ENCODE data around the gene THAP7.

DNA sequence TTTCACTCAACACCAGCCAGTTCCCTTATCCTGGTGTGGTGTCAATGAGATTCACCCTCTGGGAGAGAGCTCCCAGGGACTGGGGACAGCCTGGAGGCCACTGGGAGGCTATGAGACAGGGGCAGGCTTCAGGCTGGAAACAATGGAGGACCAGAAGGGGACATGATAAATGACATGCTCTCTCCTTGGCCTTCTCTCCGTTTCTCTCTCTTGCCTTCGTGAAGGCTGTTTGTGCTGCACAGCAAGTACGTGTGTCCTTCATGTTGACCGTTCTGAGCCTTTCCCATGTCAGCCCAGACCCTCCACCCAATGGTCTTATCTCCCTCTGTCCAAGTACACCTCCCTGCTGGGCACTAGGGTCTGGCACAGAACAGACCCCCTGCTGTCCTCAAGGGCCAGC lies 21.4 kb downstream of the THAP7 start:
- TF ChIP-seq, protein P1, sequence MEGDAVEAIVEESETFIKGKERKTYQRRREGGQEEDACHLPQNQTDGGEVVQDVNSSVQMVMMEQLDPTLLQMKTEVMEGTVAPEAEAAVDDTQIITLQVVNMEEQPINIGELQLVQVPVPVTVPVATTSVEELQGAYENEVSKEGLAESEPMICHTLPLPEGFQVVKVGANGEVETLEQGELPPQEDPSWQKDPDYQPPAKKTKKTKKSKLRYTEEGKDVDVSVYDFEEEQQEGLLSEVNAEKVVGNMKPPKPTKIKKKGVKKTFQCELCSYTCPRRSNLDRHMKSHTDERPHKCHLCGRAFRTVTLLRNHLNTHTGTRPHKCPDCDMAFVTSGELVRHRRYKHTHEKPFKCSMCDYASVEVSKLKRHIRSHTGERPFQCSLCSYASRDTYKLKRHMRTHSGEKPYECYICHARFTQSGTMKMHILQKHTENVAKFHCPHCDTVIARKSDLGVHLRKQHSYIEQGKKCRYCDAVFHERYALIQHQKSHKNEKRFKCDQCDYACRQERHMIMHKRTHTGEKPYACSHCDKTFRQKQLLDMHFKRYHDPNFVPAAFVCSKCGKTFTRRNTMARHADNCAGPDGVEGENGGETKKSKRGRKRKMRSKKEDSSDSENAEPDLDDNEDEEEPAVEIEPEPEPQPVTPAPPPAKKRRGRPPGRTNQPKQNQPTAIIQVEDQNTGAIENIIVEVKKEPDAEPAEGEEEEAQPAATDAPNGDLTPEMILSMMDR (IDR thresholded peaks at IDR 0.05; ENCODE audit: insufficient read depth, low read depth, low read length) = no peak
- TF ChIP-seq EZH2 (IDR thresholded peaks at IDR 0.05; ENCODE audit: insufficient read depth, low read length) = no peak
